Lung (tissue), 4 donors: ENCODE results near the gene TPRKB. TPM values are rescaled to one million over a fixed set of nuclear protein-coding genes. Genes with fewer than 3 reads are reported as not detected.

ENCODE experiments used
- polyA plus RNA-seq, 2 donors: library from polyadenylated mRNA; stranded (reverse); fragments of 200-250 nt; gene quantifications; one replicate each; pipeline ENCODE4 v1.2.1, GENCODE V29; 2013
- total RNA-seq, 2 donors: library from RNA; depleted of rRNA in 1 of 2; stranded (reverse); fragments of >200 nt in 1 of 2; gene quantifications; one replicate each; pipeline ENCODE4 v1.2.1, GENCODE V29; 2014 to 2021
- donor health status: Bipolar disorder and iron deficiency.
- donor health status: healthy.
- donor health status: DM: yes; HTN: yes; CAD: no.

The TPRKB gene
- total and polyA plus RNA-seq, 4 donors: 15.1 to 54.2 (median 25.6) TPM

Other genes starting within 250 kb of the TPRKB start
- not detected for gene NAT8, start 94.9 kb downstream of the TPRKB start, total RNA-seq
- not detected for gene NAT8, start 94.9 kb downstream of the TPRKB start, polyA plus RNA-seq
- 10 to 100 TPM; 16.9 to 44.1 TPM for gene DUSP11, start 42.8 kb upstream of the TPRKB start, total RNA-seq
- gene DUSP11, start 42.8 kb upstream of the TPRKB start, polyA plus RNA-seq: 10 to 100 TPM; 13.9 to 17.1 TPM
- not detected for gene C2orf78, start 46.8 kb upstream of the TPRKB start, total RNA-seq
- gene C2orf78, start 46.8 kb upstream of the TPRKB start, polyA plus RNA-seq: not detected
- gene STAMBP, start 91.6 kb upstream of the TPRKB start, total RNA-seq: 10 to 100 TPM; 25.1 to 39.7 TPM
- gene STAMBP, start 91.6 kb upstream of the TPRKB start, polyA plus RNA-seq: 10 to 100 TPM; 22.3 to 23.6 TPM
- 10 to 100 TPM; 20.5 to 82.9 TPM for gene ACTG2, start 155.7 kb upstream of the TPRKB start, total RNA-seq
- 10 to 100 TPM; 33.7 to 55.7 TPM for gene ACTG2, start 155.7 kb upstream of the TPRKB start, polyA plus RNA-seq
- 10 to 100 TPM; 28.9 to 51.2 TPM for gene DGUOK, start 189.5 kb upstream of the TPRKB start, total RNA-seq
- 100 to 1,000 TPM in 1 of 2 donors, 10 to 100 TPM in 1; 96.6 to 103 TPM for gene DGUOK, start 189.5 kb upstream of the TPRKB start, polyA plus RNA-seq
- 10 to 100 TPM; 19.2 to 26.9 TPM for gene TET3, start 247.6 kb upstream of the TPRKB start, total RNA-seq
- 10 to 100 TPM in 1 of 2 donors, 1 to 10 TPM in 1; 4.6 to 10.0 TPM for gene TET3, start 247.6 kb upstream of the TPRKB start, polyA plus RNA-seq